BE2C (cell line): ENCODE data around the gene ANKRD53.

Experiments
- DNase-seq: peaks from one replicate; pipeline ENCODE4 v3.0.0-alpha.2; 2020
- H3K27me3 ChIP-seq: fragments of 250-450 bp; sonication (Bioruptor Pico); 2 replicates; pipeline ENCODE4 v1.5.1; 2020; ENCODE audit warnings: mild to moderate bottlenecking
- H3K36me3 ChIP-seq: fragments of 250-450 bp; sonication (Bioruptor Pico); 2 replicates; pipeline ENCODE4 v1.5.1; 2020; ENCODE audit warnings: mild to moderate bottlenecking
- H3K4me1 ChIP-seq: fragments of 250-450 bp; sonication (Bioruptor Pico); 2 replicates; pipeline ENCODE4 v1.5.1; 2020
- H3K4me3 ChIP-seq: 2 replicates; pipeline ENCODE4 v1.5.1; 2011; ENCODE audit warnings: low read depth, low read length
- H3K9me3 ChIP-seq: fragments of 250-450 bp; sonication (Bioruptor Pico); 2 replicates; pipeline ENCODE4 v1.5.1; 2020
- TF ChIP-seq, protein P1 (sequence below): IDR thresholded peaks from 2 replicates; pipeline ENCODE4 v1.5.1; 2012; ENCODE audit warnings: mild to moderate bottlenecking, low read depth, low read length

Gene ANKRD53

DNA sequence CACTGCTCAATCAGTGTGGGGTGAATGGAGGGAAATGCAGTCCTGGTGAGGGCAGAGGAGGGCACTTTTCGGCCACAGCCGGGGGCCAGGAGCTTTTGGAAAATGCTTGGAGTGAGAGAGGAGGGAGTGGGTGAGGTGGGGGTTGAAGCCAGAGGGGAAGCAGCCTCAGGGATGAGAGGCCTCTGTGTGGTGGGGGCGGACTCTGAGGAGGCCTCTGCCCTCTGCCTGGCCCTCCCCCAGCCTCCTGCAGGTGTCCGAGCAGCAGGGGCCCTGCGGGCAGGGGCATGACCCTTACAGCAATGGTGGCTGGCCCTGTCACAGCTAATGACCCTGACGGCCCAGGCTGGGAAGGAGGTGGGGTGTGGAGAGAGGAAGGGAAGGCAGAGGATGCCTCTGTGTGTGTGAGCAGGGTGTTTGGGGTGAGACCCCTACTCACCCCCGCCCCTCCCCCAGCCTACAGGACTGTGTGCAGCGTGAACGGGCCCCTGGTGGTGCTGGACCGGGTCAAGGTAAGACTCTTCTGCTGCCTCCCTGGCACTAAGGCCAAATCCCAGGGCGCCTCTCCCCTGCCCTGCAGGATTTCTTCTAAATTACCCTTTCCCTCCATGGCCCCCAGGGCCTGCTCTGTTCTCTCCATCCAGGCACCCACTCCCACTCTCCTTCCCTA lies 35.1 kb upstream of the ANKRD53 start:
- H3K9me3 ChIP-seq = no peaks in the 10 kb centered on the region
- no peaks in the 10 kb centered on the region for H3K4me1 ChIP-seq
- TF ChIP-seq, protein P1, sequence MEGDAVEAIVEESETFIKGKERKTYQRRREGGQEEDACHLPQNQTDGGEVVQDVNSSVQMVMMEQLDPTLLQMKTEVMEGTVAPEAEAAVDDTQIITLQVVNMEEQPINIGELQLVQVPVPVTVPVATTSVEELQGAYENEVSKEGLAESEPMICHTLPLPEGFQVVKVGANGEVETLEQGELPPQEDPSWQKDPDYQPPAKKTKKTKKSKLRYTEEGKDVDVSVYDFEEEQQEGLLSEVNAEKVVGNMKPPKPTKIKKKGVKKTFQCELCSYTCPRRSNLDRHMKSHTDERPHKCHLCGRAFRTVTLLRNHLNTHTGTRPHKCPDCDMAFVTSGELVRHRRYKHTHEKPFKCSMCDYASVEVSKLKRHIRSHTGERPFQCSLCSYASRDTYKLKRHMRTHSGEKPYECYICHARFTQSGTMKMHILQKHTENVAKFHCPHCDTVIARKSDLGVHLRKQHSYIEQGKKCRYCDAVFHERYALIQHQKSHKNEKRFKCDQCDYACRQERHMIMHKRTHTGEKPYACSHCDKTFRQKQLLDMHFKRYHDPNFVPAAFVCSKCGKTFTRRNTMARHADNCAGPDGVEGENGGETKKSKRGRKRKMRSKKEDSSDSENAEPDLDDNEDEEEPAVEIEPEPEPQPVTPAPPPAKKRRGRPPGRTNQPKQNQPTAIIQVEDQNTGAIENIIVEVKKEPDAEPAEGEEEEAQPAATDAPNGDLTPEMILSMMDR = no peak
- no peaks in the 10 kb centered on the region for H3K36me3 ChIP-seq
- no peak overlapping the region for H3K4me3 ChIP-seq
- DNase-seq = no peak
- no peaks in the 10 kb centered on the region for H3K27me3 ChIP-seq

GRCh38 chr2:70944111-70944690 lies 34.2 kb upstream of the ANKRD53 start:
- no peaks in the 10 kb centered on the region for H3K27me3 ChIP-seq
- TF ChIP-seq, protein P1 = no peak
- no peak for DNase-seq

DNA sequence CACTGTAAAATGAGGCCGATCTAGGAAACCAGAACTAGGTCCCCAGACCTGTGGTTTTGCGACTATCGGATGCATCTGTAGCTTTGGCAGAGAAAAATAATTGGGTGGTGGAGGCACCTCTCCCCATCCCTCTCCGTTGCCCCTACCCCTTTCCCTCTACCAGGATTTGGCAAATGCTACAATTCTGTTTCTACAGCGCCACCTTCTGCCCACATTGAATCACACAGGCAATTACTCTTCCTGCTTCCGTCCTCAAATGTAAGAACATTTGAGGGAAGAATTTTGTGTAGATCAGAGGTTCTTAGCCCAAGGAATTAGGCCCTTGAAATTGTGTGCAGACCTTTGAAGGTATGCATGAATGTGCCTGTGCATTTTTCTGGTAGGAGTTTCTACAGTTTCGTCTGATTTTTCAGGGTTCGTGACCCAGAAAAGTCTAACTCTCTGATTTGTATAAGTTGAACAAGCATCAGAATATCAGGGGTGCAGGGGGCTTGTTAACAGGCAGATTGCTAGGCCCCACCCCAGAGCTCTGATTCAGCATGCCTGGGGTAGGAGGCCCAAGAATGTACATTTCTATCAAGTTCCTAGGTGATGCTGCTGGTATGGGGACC lies 31.5 kb upstream of the ANKRD53 start:
- H3K4me3 ChIP-seq = no peak overlapping the region

More at GRCh38 chr2:70944111-70944690, 34.2 kb upstream of the ANKRD53 start:
- no peaks in the 10 kb centered on the region for H3K36me3 ChIP-seq
- no peak overlapping the region for H3K4me3 ChIP-seq
- no peaks in the 10 kb centered on the region for H3K9me3 ChIP-seq
- no peaks in the 10 kb centered on the region for H3K4me1 ChIP-seq

DNA sequence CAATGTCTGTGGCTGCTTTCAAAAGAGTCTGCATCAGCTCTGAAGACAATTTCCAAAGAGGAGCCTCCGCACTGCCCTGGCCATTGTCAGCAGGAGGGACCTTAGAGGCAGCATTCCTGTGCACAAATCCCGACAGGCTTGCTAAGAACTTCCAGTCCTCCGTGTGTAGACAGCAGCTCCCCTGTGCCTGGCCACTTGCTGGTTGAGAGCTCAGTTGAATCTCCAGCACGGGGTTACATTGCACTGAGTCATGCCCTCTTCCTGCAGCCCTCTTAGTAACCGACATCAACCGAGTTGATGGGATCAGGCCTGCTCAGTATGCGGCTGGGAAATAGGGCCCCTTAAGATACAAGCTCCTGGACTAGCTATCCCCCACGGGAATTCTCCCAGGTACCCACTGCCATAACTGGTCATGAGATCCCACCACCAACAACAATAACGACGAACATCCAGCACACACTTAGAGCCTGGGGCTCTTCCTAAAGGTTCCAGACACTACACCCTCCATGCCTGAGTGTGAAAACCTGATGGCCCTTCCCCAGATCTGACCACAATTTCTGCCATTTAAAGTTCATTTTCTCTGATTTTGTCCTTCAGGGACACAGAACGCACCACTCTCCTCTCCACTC lies 30.8 kb upstream of the ANKRD53 start:
- Histone ChIP-seq H3K9me3 (no peaks in the 10 kb centered on the region), H3K4me3 (no peak overlapping the region), H3K4me1 (no peaks in the 10 kb centered on the region), H3K36me3 (no peaks in the 10 kb centered on the region), H3K27me3 (no peaks in the 10 kb centered on the region)
- TF ChIP-seq, protein P1 = no peak
- no peak for DNase-seq

More for the DNA sequence above, 31.5 kb upstream of the ANKRD53 start:
- H3K9me3 ChIP-seq = no peaks in the 10 kb centered on the region
- peak; percentile 52 for DNase-seq
- H3K36me3 ChIP-seq = no peaks in the 10 kb centered on the region
- no peaks in the 10 kb centered on the region for H3K4me1 ChIP-seq
- TF ChIP-seq, protein P1 = peak; percentile 67
- no peaks in the 10 kb centered on the region for H3K27me3 ChIP-seq

GRCh38 chr2:70948337-70949003 lies 30.0 kb upstream of the ANKRD53 start:
- Histone ChIP-seq H3K27me3 (no peaks in the 10 kb centered on the region), H3K4me3 (peak overlapping the region; percentile 49)
- peak; percentile 77 for DNase-seq

More at GRCh38 chr2:70948337-70949003, 30.0 kb upstream of the ANKRD53 start:
- H3K9me3 ChIP-seq = no peaks in the 10 kb centered on the region
- H3K4me1 ChIP-seq = no peaks in the 10 kb centered on the region
- H3K36me3 ChIP-seq = no peaks in the 10 kb centered on the region
- TF ChIP-seq, protein P1 = peak; percentile 73
